Cardiac fibroblast (primary cell): ENCODE data around the gene RNF14.

Source experiments
- DNase-seq, 2 donors: peaks; one replicate each; pipeline versions ENCODE4 v3.0.0 to v3.0.0-alpha.2; 2010; ENCODE audit warnings: low read depth in 2 of 2
- H3K4me3 ChIP-seq, 2 donors: replicated peaks in 1 of 2; 1 replicate in 1 of 2; 2 replicates in 1 of 2; pipeline ENCODE4 v1.5.1; 2011; ENCODE audit warnings: low read depth in 2 of 2, low read length in 2 of 2, mild to moderate bottlenecking in 2 of 2, moderate library complexity in 1 of 2
- CTCF ChIP-seq: IDR thresholded peaks from one replicate; pipeline ENCODE4 v1.5.1; 2011; ENCODE audit warnings: low read depth, mild to moderate bottlenecking, low read length, inconsistent platforms

The RNF14 gene

GRCh38 chr5:142007237-142007544 lies 38.3 kb downstream of the RNF14 start:
- no peak for DNase-seq
- no peak for TF ChIP-seq CTCF

DNA sequence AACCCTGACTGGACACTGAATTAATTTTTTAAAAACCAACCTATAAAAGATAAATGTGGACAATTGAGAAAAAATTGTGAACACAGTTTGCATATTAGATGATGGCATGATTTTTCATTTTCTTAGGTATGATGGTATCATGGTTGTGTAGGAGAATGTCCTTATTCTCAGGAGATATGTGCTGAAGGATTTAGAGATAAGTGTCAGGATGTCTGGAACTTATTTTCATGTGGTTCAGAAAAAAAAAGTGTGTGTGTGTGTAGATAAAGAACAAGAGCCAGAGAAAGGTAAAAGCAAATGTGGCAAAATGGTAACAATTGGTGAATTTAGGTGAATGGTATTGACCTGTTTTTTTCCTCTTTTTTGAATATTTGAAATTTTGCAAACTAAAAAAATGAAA lies 39.9 kb downstream of the RNF14 start:
- TF ChIP-seq CTCF = no peak
- no peak for DNase-seq
- H3K4me3 ChIP-seq = no peak overlapping the region

More at GRCh38 chr5:142007237-142007544, 38.3 kb downstream of the RNF14 start:
- no peak overlapping the region for H3K4me3 ChIP-seq

GRCh38 chr5:142009886-142010285 lies 41.0 kb downstream of the RNF14 start:
- no peak for DNase-seq
- no peak overlapping the region for H3K4me3 ChIP-seq
- TF ChIP-seq CTCF = no peak

GRCh38 chr5:142011572-142012185 lies 42.8 kb downstream of the RNF14 start:
- H3K4me3 ChIP-seq = peak overlapping the region in 1 of 2 donors; percentile 82
- DNase-seq = no peak
- TF ChIP-seq CTCF = no peak

- peak; percentile 63 for TF ChIP-seq CTCF
- DNase-seq = peak; percentile 55 to 70
- peak overlapping the region; percentile 74 to 82 for H3K4me3 ChIP-seq
Measured at GRCh38 chr5:142012186-142012785, 43.4 kb downstream of the RNF14 start.

GRCh38 chr5:142012792-142013388 lies 44.0 kb downstream of the RNF14 start, which contains the start of gene GNPDA1:
TSS of gene GNPDA1 (minus strand) at chr5:142013027. CDS start at chr5:142012035, 992 bp downstream.
- peak within 1 kb of the TSS; percentile 74 to 82 for H3K4me3 ChIP-seq
- no peak for TF ChIP-seq CTCF

More at GRCh38 chr5:142012792-142013388, 44.0 kb downstream of the RNF14 start, which contains the start of gene GNPDA1:
- peak; percentile 68 to 80 for DNase-seq
